GM19438 (cell line): ENCODE results near the gene SOX10.

Experiments
- ATAC-seq: cut with Tn5 transposase; IDR thresholded peaks from one replicate; pipeline ENCODE4 v1.9.1; 2021; ENCODE audit warnings: low read depth; ENCODE audit not compliant: unreplicated experiment

SOX10 gene

DNA sequence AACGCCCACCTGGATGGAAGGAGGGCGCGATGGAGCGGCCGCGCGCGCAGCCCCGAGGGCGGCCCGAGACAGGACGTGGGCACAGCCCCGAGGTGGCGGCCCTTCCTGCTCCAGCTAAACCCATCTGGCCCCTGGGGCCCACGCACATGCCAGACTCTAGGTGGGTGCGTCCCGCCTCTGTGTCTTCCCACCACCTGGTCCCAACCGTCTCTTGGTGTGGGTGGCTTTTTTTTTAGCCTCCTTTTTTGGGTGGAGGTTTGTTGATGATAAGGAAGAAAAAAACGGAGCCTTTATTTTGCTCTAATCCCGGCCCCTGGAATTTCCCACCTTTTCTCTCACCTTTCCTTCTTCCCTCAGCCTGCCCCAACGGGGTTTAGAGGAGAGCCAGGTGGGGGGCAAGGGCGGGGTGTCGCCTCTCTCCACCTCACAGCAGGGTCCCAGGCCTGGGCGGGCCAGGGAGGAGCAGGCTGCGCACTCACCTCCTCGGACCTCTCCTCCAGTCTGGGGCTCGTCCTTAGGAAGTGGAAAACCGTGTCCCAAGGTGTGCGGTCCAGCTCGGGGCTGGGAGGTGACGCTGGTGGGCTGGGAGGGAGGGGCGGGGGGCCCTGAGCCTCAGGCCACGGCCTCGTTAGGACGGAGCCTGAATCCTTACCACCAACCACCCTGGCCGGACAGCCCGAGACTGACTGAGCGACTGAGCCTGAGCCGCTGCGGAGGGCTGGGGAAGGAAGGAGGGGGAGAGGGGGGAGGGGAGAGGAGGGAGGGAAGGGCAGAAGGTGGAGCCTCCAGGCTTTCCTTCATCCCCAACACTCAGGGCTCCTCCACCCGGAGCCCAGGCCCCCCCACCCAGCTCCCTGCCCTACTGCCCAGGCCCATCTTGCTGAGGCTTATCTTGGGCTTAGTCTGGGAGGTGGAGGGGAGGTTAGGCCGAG is at the start of gene SOX10:
SOX10 (minus strand) TSS at position 696 of the 932 bp plus-strand sequence. CDS start 771 bp downstream, outside the sequence.
- no peak for ATAC-seq

DNA sequence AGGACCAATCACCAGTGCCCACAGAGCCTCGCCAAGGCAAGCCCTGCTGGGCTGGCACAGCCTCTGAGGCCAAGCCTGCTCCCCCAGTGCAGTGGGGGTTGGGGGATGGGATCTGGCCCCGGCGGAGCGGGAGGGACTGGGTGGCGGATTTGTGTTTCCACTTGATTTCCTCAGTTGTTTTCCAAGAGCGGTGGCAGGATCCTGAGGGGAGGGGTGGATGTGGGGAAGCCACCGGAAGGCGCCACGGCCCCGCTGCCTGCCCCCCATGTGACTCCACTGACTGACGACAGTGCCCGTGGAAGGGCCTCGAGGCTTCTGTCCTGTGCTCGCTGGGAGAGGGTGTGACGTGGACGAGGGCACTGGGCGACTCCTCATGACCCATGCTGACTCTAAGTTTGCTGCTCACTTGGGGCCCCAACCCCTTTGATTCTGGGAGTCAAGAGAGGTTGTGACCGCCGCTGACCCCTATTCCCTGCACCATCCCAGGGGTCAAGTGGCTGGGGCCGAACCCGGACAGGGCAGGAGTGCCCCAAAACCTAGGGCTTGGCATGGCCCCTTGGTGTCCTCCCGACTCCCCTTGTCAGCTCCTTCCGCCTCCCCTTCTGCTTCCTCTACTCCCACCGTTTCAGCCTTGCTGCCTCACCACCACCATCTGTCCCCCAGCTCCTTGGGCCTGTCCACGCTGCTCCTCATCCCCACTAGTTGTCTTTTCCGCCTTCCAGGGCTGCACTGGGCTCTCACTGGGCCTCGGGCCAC is 49.3 kb upstream of the SOX10 start:
- ATAC-seq = no peak

DNA sequence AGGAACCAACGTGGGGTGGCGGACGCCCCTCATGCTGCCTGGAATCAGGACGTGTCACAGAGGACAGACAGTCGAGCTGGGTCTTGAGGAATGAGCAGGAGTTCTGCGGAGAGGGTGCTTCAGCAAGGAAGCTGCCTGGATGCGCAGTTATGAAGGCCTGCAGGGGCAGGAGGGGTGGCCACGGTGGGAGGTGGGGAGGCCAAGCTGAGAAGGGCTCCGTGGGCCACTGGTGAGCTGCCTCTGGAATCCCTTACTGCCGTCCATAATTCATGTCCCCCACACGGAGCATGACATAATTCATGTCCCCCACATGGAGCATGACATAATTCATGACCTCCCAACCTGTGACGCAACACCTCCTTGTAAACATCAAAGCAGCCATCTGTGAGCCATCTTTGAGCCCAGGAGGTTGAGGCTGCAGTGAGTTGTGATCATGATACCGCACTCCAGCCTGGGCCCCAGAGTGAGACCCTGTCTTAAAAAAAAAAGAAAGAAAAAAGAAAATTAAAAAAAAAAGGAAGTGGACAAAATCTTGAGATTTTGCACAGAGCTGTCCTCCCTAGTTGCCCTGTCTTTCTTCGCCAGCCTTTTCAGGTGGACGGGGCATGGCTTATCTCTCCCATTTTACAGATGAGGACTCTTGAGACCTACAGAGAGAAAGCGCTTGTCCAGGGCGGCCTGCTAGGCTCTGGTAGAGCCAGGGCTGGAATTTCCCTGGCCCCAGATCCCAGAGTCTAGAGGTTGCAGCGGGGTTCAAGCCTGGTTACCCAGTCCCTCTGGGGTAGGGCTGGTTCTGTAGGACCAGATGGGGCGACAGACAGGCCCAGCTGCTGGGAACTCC is 48.5 kb upstream of the SOX10 start:
- no peak for ATAC-seq

DNA sequence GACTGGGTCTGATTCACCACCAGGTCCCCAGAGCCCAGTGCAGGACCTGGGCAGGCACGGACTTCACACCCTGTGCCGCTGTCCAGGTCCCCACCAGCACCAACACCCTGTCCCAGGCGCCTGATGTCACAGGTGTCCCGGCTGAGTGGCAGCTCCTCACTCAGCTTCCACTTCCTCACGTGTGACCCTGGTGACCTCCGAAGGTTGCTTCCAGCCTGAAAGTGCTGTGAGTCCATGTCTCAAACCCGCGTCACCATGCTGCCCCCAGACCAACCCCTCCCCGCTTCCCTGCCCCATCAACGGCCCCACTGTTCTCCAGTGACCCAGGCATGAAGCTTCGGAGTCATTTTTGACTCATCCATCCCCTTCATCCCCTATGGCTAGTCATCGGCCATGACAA is 47.1 kb upstream of the SOX10 start:
- ATAC-seq = no peak

DNA sequence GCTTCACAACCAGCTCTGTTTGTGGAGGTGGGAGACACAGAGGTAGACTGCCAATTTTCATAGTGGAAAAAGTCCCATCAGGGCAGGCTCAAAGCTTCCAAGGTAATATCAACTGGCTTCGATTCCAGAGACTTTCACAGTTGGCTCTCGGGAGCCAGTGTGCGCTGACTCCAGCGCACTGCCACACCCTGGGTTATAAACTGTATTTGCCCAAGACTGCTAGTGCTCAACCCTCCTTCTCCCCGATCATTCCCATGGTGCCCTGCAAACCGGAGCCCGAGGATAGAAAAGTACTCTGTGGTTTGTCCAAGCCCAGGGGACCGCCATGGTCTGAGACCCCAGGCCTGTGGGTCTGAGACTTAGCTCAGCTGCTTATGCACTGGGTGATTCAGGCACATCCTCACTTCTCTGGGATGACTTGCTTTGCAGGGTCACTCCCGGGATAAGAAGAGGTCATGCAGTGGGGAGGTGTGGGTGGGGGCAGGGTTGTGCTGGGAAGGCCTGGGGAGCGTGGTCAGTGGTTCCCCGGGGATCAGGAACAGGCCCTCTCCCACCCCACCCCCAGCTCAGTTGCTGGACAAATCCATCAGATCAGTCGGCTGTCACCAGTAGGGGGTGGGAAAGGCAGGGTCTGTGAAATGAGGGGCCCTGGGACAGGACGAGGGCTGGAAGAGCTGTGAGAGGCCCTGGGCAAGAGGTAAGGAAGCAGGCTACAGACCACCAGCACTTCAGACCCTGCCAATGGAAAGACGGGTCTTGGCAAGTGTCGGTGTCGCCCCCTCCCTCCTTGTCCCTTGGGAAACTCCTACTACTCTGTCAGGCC is 46.2 kb upstream of the SOX10 start:
- no peak for ATAC-seq

DNA sequence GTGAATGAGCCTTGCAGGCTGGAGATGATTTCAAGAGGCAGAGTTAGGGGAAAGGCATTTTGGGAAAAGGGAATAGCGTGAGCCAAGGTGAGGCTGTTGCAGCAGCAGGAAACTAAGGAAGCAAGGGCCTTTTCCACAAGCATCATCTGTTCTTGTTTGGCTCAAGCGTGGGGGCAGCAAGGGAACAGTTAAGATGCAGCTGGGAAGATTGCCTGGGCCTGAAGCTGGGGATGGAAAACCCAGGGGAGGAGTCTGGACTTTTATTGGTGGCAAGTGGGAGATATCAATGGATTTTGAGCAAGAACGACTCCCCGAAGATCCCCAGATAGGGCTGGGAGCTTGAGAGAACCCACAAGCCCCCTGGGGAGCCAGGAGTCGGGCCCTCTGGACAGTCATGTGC is 45.5 kb upstream of the SOX10 start:
- no peak for ATAC-seq

DNA sequence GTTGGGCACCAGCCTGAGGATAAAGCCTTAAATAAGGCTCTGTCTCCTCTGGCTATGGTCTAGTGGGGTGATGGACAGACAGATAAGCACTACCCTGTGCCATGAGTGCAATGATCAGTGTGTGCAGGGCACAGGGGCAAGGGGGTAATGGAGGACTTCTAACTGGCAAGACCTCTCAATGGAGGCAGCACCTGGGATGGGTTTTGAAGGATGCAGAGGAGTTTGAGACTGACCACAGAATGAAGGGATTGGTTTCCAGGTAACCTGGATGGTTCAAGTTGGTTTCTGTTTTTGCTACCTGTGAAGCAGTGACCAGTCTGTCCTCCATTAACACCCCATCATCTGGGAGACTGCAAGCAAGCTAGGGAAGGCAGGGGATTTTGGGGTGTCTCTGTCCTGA is 45.0 kb upstream of the SOX10 start:
- no peak for ATAC-seq

DNA sequence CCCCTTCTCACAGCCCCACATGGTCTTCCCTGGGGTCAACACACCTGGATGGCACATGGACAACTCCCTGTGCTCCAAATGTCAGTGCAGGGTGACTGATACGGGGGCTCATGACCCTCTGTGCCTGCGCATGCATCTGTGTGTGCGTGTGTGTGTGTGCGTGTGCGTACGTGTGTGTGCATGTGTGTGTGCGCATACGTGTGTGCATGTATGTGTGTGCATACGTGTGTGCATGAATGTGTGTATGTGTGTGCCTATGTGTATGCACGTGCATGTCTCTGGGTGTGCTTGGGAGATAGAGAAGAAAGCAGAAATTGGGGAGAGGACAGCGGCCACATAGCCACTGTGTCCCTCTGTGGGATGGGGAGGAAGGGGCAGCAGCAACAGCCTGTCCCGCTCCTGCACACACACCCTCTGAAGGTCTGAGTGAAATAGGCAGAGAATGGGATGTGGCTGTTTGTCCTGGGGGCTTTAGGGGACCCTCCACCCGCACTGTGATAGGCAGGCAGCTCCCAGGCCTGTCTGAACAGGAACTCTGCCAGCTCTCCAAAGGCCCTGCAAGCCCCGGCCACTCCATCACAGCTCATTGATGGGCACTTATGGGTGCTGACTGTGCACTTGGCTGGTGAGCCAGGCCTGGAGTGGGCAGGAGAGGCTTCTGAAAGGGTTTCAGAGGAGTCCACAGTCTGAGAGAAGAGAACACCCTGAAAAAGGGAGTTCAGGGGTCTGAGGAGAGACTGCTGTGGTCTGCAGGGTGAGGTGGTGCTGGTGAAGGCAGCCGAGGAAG is 44.2 kb upstream of the SOX10 start:
- ATAC-seq = no peak

DNA sequence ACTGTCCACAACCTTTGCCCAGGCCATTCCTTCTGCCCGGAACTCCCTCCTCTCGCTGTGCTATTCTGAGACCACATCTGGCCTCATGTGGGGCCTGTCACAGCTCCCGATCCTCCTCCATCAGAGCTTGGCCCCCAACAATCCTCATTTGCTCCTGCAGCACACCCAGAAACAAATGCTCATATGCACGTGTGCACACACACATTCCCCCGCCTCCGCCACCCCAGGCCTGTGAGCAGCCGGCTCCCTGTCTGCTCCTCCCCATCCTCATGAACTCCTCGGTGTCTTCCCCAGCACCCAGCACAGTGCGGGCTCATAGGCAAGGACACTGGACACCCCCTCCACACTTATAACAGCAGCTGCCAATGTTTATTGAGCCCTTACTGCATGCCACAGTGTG is 43.1 kb upstream of the SOX10 start:
- ATAC-seq = no peak

DNA sequence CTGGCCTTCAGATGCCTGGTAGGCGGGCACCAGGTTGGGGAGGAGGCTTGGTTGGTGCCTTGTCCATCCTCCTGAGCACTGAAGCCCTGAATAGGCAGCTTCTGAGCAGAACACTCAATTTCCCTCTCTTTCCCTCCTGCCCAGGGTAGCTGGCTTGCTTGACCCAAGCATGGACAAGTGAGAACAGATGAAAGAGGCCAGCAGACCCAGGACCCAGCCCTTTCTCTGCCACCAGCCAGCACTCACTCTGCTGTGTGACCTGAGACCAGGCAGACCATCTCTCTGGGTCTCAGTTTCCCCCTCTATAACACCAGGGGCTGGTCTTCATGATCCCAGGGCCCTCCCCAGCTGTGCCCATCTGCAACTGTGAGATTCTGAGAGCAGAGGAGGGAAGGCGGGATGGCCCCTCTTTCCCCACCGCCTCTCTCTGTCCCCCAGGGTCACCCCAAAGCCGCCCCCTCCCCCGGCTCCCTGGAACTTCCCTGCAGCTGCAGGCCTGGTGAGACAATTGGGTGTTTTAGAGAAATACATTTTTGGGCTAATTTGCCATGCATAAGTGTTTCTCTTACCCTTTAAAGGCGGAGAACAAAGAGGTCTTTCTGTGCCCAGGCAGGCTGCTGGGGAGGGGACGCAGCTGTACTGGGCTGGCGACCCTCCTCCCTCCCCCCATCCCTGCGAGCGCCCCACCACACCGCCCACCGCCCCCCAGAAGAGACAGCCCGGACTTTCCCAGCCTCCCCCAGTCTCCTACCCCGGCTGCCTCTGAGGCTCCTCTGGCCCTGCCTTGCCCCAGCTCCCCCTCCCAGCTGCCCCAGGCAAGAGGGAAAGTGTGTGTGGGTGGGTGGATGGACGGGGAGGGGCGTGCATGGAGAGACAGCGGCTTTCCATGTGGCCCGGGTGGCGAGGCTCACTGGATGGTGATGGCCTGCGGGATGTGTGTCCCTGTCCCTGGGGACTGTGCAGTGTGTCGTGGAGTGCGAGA is 42.1 kb upstream of the SOX10 start:
- no peak for ATAC-seq

DNA sequence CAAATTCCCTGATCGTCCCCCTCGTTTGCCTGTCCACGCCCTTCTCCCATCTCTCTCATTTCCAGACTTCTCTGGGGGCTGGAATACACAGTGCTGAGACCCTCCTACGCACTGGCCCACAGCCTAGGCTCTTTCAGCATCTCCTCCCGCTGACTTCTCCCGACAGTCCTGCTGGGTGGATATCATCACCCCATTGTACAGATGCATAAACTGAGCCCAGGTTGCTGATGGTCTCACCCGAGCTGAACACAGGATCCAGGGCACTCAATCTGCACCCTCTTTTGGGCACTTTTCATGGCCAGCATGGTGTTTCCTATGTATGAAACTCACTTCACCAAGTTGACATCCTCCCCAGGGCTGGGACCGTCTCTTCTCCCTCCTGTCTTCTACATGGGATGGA is 41.2 kb upstream of the SOX10 start:
- ATAC-seq = no peak

DNA sequence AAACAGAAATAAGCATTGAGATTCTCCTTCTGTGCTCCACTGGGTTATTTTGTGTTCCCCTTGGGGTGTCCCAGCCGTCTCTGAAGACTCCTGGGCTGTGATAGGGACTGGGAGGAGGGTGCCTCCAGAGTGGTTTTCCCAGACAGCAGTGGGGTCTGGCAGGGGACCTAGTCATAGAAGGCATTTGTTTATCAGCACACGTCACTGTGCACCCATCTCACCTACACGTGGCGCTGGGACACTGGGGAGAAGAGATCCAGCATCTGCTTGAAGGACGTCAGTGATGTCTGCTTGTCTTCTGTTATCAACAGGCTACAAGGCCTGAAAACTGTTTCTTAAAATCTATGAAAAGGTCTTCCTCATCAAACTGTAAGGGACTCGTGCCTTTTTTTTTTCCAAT is 38.7 kb upstream of the SOX10 start:
- no peak for ATAC-seq

DNA sequence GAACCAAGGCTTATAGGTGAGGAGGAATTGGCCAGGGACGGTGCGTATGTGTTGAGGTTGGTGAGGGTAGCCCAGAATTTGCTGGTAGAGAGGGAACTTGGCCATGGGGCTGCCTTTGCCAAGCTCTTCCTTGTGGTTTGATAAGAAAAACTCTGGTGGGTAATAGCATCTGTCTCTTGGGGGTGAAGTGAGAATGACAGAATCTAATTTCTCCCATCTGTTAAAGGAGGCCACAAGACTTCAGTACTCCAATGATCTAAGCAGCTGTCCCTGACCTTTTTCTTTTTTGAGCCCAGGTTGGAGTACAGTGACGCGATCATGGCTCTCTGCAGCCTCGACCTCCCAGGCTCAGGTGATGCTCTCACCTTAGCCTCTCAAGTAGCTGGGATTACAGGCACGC is 36.9 kb upstream of the SOX10 start:
- no peak for ATAC-seq

DNA sequence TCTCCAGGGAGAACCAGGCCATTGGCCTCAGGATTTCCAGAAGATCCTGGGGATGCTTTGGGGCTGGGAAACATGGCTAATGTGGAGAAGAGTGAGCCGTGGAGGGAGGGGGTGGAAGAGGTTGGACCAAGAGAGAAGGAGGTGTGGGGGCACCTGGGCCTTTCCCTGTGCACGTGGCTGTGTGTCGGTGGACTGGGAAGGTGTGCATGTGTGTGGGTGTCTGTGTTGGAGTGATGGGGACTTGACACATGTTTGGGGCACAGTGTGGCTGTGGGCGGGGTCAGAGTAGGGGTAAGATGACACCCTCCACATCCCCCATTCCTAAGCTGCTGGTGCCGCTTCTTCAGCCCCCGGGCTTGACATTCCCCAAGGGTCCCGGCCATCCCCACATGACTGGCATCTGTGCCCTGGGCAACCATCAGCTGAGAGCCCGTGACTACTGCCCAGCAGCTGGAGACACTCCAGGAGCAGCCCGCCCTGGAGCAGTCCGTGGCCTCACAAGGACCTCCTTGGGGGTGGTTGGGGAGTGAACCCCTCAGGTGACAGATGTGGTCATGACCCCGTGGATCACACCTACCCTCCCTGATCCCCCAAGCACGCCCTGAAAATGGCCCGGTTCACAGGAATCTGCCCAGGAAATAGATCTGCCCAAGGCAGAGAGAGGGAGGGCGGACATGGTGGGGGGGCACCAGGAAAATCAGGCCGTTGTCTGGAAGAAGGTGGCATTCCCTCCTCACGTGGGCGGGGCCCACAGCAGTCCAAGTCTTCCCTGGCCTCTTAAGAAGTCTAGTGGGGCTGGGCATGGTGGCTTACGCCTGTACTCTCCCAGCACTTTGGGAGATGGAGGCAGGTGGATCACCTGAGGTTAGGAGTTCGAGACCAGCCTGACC is 34.8 kb upstream of the SOX10 start:
- ATAC-seq = no peak

DNA sequence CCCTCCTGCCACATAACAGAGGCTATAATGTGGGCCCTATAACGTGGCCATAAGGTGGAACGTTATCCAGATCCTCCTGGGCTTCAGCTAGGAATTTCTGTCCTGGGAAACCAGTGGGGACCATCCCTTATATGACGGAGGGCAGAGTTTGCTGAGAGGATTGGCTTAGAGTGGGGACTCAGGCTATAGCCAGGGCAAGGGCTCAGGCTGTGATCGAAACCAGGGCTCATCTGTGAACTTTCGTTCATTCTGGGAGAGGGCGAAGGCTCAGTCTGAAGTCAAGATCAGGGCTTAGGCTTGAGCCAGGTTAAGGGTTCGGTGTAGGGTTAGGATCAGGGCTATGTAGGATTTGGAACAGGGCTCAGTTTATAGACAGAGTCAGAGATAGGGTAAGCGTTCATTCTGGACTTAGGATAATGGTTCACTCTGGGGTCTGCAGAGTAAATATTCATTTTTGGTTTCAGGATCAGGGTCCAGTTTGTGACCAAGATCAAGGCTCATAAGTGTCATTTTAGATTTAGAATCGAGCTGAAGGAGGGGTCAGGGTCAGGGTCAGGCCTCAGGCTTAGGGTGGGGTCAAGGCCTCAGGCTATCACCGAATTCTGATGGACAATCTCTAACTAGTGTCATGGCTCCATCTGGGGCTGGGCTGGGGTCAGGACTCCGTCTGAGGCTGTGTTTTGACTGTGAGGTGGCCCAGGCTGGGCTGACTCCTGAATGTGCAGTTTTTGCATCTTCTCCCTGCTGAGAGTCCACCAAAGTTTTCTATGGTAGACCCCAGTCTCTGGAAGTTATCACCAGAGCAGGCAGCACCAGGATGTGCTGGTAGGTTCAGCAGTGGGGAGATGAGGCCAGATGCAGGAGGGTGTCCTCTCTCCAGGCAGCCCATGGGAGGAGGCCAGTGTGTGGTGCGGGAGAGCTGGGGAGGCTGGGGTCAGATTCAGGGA is 33.9 kb upstream of the SOX10 start:
- ATAC-seq = no peak

DNA sequence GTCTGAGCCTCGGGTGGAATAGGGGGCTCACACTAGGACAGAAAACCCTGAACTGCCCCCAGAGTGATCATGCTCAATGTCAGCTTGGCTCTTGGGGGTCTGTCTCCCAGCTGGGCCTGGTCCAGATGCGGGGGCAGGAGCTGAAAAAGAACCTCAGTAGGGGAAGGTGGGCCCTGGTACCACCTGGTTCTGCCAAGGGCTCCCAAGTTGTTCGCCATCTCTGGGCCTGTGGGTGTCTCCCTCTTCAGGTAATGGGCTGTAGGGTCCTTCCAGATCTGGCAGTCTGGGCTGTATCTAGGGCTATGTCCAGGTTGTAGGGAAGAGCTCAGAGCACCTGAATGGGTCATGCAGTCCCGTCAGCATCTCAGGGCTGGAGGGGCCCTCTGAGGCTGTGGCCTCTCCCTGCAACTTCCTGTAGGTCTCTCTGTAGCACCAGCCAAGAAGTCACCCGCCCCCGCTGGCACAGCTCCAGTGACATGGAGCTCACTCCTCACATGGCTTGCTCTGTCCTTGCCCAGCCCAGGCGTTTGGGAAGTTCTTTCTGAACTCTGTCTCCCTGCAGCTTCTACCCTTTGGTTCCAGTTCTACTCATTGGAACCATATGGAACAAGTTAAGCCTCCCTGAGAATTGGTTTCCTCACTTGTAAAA is 33.0 kb upstream of the SOX10 start:
- no peak for ATAC-seq
